Measurements from ENCODE around the gene SPPL3.

Gene SPPL3

DNA sequence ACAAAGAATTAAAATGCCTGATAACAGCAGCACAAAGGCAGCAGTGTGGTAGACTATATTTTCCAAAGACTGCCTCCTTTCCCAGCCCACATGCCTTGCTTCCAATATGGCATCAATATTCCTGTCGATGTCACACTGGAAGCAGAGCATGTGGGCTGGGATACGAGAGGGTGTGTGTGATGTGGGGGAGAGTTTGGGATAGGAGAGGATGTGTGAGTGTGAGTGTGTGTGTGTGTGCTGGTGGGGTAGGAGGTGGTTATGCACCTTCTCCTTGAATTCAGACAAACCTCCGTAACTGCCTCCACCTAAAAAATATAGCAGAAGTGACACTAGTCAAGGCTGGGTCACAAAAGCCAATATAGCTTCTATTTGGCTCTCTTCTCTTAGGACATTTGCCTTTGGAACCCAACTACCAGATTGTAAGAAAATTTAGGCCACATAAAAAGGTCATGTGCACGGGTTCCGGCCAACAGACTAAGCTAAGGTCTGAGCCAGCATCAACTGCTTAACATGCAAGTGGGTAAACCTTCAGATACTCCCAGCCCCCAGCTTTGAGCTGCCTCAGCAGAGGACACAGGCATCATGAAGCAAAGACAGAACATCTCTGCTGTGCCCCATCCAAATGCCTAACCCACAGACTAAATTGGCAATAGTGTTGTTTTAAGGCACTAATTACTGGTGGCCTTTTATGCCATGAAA, 29.5 kb downstream of the SPPL3 start:
- DNase-seq (ENCODE audit: low read depth), result no peak

DNA sequence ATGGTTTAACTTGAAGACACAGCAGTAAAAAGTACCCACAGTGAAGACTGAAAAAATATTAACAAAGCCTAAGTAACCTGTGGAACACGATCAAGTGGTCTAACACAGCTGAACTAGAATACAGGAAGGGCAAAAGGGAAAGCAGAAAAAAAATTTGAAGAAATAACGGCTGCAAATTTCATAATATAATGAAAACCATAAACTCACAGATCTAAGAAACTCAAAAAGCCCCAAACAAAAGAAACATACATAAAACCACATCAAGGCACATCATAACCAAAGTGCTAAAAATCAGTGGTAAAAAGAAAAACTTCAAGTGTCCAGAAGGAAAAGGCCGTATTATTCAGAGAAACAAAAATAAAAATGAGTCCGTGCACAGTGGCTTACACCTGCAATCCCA, 30.9 kb downstream of the SPPL3 start:
- no peak for DNase-seq (ENCODE audit: low read depth)

DNA sequence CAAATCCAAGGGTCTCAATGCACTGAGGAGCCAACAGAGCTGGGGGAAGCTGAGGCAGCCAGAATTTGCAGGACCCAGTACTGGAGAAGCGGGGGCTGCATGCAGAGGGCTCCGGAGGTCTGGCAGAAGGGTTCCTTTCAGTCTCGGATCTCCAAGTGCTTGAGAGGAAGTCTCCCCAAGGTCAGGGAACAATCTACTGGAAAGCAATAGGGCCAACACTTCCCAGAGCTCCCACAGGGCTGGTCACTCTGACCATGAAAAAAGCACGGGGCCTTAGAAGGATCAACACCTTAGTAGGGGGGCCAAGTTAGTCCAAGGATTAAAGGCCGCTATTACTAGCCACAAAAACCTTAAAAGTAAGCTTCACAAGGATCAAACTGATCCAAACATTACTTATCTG, 31.7 kb downstream of the SPPL3 start:
- DNase-seq (ENCODE audit: low read depth), result no peak

DNA sequence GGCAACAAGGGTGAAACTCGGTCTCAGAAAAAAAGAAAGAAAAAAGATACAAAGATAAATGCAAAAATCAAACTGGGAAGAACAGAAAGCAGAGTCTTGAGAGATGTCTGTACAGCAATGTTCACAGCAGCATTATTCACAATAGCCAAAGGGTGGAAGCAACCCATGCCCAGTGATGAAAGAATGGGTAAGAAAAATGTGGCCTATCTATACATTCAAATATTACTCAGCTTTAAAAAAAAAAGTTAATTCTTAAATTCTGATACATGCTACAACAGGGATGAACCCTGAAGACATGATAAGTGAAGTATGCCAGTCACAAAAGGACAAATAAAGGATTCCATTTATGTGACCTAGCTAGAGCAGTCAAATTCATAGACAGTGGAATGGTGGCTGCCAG, 33.7 kb downstream of the SPPL3 start:
- no peak for DNase-seq (ENCODE audit: low read depth)

DNA sequence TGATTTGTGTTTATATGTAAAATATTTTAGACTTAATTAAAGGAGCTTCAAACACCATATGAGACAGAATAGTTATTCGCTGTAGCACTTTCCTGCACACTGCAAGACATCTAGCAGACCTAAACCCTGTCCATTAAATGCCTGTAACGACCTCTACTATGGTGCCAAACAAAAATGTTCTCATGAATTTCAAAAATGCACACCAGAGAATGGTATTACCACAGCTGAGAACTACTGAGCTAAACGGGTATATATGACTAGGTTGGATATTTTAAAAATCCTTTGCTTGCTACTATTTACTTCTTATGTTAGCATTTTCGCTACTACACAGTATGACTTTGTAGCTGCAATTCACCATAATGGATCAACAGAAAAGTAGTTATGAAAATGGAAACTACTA, 34.8 kb downstream of the SPPL3 start:
- no peak for DNase-seq (ENCODE audit: low read depth)

GRCh38 chr12:120866108-120866507, 38.0 kb downstream of the SPPL3 start:
- DNase-seq (ENCODE audit: low read depth), result no peak

GRCh38 chr12:120865098-120865497, 39.1 kb downstream of the SPPL3 start:
- DNase-seq (ENCODE audit: low read depth), result no peak

- DNase-seq (ENCODE audit: low read depth), result no peak
Observed at GRCh38 chr12:120862664-120863063, 41.5 kb downstream of the SPPL3 start.

DNA sequence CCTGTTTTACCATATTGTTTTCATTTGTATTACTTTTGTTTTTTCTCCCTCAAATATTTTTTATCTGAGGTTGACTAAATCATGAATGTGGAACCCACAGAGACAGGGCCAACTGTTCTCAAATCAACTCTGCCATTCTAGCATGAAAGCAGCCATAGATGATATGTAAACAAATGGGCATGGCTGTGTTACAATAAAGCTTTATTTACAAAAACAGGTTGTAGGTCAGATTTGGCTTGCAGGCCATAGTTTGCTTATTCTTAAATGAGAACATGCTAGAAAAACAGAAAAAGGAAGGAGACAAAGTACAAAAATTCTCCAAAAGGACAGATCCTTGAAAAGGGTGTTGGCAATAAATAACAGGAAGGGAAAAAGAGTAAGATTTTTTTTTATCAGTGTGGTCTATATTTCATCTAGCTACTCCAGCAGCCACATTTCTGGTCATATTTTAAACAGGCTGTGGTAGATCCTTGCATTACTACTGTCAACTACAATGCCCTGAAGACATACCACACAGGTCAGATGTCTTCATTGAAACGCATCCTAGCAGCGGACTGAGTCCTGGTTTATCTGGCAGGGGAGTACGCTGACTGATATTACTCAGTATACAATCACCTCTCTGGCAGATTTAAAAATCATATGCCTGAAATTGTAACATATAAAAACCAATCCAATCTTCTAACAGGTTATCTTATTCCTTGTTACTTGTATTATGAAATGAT, 42.9 kb downstream of the SPPL3 start:
- no peak for DNase-seq (ENCODE audit: low read depth)

DNA sequence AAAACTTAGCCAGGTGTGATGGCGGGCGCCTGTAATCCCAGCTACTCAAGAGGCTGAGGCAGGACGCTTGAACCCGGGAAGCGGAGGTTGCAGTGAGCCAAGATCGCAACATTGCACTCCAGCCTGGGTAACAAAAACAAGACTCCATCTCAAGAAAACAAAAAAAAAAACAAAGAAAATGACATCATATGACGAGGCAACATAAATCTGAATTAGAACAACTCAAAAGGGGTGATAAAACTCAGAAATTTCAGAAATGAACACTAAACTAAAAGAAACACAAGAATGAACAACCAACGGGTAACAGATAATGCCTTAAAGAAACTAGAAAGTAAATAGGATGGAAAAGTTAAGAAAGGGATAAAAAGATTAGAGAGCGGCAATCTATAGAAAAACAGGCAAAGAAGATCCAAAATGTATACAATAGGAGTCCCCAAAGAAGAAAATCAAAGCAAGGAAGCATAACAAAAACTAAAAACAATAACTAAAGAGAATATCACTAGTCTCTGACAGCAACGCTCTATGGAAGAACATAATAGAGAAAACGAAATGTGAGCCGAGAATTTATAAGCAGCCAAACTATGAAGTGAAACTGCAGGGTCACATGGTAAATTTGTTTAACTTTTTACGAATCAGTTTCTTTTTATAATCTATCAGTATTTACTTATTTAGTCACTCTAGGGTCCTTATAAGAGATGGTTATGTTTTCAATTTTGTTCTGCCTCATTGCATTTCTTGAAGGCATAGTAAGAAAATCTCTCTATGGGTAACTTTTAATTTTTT, 45.7 kb downstream of the SPPL3 start:
- no peak for DNase-seq (ENCODE audit: low read depth)

- no peak for DNase-seq (ENCODE audit: low read depth)
Observed at GRCh38 chr12:120856980-120857379, 47.2 kb downstream of the SPPL3 start.

- no peak for DNase-seq (ENCODE audit: low read depth)
Observed at GRCh38 chr12:120855823-120856588, 48.2 kb downstream of the SPPL3 start.

DNA sequence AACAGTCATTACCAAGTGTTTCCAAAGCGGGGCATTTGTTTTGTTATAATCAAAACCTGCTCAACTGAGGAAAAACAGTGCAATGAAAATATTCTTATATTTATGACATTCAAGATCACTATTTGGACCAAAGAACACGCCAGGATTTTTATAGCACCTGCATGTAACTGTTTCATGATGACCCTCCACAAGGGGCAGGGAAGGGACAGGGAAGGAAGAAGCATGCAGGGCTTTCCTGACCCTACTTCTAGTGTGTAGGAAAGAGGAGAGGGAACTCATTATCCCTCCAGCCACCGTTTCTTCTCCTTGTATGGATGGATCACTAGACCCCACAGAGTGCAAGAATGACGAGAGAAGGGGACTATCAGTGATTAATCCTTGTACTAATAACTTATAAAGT, 49.4 kb downstream of the SPPL3 start:
- no peak for DNase-seq (ENCODE audit: low read depth)

DNA sequence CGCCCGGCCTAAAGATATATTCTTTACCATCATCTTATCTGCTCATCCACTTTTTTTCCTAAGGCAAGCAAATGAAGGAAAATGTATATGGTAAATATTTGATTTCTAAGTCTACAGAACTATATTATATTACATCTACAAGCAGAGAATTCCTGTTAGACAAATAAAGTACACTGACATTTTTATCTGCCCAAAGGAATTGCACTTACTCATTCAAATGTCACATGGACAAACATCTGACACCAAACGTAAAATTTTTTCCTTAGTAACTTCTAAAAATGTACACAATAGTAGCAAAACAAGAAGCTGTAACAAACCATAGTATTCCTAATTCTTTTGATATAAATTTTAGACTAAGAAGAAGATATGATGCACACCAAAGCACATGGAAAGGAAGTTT, 51.0 kb downstream of the SPPL3 start:
- no peak for DNase-seq (ENCODE audit: low read depth)

DNA sequence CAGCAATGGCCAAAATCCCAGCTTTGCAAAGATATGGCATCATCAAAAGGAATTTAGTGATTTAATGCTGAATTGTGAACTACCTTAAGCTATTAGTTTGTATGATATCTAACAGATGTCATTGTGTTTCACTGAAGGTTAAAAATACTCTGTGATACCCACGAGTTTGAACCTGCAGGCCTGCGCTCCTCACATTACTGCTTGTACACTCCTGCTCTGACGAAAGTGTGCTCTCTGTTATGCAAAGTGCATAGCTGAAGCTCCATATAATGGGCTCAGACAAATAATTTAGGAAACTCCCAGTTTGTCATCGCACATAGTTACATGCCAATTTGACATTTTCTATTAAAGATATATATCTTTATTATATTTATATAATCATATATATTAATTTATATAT, 52.2 kb downstream of the SPPL3 start:
- DNase-seq (ENCODE audit: low read depth), result no peak

DNA sequence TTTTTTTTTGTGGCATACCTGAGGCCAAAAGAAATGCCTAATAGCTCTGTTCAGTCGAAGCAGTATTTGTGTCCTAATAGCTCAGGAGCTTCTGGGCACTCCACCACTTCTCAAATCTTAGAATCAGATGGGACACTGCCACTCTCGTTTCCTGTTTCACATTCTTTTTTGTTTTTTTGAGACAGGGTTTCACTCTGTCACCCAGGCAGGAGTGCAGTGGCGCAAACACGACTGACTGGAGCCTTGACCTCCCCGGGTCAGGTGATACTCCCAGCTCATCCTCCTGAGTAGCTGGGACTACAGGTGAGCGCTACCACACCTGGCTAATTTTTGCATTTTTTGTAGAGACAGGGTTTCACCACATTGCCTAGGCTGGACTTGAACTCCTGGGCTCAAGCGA, 52.7 kb downstream of the SPPL3 start:
- no peak for DNase-seq (ENCODE audit: low read depth)

GRCh38 chr12:120849765-120850164, 54.4 kb downstream of the SPPL3 start:
- DNase-seq (ENCODE audit: low read depth), result no peak

GRCh38 chr12:120847814-120848213, 56.3 kb downstream of the SPPL3 start:
- DNase-seq (ENCODE audit: low read depth), result no peak

DNA sequence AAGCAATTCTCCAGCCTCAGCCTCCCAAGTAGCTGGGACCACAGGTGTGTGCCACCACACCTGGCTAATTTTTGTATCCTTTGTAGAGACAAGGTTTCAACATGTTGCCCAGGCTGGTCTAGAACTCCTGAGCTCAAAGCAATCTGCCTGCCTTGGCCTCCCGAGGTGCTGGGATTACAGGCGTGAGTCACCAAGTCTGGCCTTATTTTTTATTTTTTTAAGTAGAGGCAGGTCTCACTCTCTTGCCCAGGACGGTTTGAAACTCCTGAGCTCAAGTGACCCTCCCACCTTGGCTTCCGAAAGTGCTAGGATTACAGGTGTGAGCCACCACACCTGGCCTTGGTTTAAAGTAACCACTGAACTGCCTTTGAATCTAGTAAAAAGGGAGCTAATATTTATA, 56.8 kb downstream of the SPPL3 start:
- no peak for DNase-seq (ENCODE audit: low read depth)

- DNase-seq (ENCODE audit: low read depth), result no peak
Observed at GRCh38 chr12:120846721-120847120, 57.4 kb downstream of the SPPL3 start.

DNA sequence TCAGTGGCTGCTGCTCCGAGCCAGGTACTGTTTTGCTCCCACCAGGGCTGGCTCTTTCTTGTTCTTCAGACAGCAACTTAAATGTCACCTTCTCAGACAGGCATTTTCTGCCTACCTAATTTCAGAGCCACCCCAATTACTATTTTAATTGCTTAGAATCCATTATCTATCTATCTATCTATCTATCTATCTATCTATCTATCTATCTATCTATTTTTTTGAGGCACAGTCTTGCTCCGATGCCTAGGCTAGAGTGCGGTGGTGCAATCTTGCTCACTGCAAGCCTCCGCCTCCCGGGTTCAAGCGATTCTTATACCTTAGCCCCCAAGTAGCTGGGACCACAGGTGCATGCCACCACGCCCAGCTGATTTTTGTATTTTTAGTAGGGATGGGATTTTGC, 58.5 kb downstream of the SPPL3 start:
- DNase-seq (ENCODE audit: low read depth), result no peak

DNA sequence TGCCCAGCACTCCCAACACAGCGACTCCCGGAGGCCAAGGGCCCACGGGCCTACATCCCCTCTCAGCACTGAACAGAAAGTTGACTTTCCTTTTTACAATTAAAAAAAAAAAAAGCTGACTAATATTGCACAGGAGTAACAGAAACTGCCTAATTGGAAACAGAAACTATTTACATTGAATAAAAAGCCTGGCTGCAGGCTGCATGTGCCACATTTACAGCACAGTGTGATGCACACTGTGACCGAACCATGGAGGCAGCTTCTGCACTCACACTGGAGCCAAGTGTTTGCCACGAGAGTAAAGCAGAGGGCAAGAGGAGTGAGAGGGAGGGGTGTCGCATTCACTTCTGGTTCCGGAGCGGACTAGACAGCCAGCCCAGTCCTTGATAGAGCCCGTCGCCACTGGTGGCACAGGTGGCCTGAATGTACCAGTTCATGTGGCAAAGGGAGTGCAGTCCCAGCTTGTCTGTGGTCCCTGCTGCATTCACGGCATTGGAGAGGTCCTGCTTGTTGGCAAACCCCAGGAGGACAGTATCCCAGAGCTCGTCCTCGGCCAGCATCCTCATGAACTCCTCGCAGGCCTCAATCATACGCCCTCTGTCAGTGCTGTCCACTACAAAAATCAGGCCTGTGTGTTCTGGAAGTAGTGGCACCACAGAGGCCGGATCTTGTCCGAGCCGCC, 59.2 kb downstream of the SPPL3 start:
- DNase-seq (ENCODE audit: low read depth), result no peak

Data from activated T-cell treated with anti-CD3 and anti-CD28 coated beads for 24 hours (primary cell).